NCI-H2227 (cell line): ENCODE results near the gene ATCAY.
"Not testable (repeated sequence)": the region's sequence is repeated elsewhere in the genome, so short reads cannot be mapped to it uniquely, and the experiment has no call there.

Experiments
- DNase-seq: peaks from one replicate; lab custom pipeline; 2025; ENCODE audit not compliant: unreplicated experiment; lab: John Stamatoyannopoulos, UW

The ATCAY gene

DNA sequence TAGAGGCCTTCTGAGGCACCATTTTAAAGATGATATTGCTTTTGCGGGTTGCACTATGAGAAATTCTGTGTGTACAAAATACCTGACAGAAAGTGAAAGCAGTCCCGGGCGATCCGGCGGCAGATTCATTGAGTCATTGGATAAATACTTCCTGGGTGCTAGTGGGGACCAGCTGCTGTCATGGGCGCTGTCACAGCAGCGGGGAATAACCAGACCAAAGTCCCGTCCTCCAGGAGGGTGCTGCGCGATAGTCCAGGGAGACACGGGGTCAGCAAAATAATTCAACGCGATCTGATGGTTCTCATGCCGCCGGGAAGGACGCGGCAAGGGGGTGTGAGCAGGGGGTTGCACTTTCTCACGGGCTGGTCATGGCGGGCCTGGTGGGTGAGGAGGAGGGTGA lies 25.2 kb upstream of the ATCAY start:
- DNase-seq, result no peak

DNA sequence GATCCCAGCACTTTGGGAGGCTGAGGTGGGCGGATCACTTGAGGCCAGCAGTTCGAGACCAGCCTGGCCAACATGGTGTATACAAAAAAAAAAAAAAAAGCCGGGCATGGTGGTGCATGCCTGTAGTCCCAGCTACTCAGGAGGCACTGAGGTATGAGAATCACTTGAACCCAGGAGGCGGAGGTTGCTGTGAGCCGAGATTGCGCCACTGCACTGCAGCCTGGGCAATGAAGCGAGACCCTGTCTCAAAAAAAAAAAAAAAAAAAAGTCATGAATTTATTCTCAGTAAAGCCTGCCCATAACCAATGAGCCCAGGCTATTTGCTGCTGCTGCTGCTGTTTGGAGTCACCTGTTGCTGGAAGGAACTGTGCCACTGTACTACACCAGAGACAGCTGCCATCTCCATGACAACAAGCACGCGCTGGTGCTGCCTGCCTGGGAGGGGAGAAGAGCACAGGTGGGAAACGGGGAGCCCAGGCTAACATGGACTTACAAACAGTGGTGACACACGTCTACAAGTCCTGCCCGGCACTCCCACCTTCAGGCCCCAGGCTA lies 23.0 kb upstream of the ATCAY start:
- DNase-seq, result peak; percentile 33

DNA sequence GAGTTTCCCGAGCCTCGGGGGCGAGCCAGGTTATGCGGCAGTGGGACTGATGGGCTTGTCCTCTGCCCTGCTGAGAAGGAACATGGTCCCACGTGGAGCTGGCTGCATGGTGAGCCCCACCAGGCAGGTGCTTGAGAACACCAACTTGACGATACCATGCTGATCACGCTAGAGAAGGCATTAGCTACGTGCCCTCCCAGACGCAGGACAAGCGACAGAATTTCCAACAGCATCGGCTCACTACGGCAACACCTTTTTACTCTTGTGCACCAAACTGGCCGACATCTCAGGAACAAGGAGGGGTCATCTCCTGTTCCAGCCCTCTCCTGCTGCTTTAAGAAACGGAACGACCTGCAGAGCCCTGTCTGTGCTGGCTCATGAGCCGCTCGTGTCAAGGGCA lies 20.0 kb upstream of the ATCAY start:
- DNase-seq, result no peak

DNA sequence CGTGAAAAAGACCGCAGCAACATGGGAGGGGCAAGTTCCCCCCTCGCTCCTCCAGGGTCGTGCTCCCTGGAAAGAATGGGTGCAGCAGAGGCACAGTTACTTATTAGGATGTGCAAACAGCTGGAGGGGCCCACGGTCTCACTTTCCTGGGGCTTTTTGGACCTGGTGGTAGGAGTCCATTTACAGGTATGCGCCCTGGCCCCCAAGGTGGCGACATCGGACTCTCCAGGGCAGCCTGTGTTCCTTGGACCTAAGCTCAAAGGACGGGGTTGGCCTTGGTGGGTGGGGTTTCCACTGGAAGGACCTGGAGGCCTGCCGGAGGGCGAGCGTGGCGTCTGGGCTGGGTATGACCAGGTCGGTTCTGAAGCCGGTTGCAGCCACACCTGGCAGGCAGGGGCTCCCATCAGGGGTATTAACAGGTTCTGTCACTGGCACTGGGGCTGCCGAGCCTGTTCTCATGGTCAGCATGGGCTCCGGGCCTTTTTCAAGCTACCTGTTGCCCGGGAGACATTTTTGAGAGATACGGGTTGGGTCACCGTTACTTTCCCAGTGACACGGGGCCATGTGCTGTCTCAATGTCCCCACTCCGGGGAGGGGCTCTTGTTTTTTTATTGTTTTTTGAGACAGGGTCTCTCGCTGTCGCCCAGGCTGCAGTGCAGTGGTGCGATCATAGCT lies 17.5 kb upstream of the ATCAY start:
- no peak for DNase-seq

DNA sequence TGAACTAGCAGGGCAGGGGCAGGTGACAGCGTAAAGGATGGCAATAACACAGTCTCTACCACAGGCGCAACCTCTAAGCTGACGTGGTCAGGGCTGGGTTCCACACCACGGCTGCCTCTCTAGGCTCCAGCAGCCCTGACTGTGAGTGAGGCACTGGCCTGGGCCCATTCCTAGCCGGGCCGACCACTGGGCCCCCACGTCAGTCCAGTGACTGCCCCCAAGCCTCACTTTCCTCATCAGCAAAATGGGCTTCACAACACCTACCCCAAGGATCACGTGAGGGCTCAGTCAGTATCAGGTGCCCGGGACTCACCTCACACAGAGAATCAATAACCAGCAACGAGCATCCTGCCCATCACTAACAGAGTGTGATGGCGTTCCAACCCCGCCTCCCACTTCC lies 16.8 kb upstream of the ATCAY start:
- no peak for DNase-seq

DNA sequence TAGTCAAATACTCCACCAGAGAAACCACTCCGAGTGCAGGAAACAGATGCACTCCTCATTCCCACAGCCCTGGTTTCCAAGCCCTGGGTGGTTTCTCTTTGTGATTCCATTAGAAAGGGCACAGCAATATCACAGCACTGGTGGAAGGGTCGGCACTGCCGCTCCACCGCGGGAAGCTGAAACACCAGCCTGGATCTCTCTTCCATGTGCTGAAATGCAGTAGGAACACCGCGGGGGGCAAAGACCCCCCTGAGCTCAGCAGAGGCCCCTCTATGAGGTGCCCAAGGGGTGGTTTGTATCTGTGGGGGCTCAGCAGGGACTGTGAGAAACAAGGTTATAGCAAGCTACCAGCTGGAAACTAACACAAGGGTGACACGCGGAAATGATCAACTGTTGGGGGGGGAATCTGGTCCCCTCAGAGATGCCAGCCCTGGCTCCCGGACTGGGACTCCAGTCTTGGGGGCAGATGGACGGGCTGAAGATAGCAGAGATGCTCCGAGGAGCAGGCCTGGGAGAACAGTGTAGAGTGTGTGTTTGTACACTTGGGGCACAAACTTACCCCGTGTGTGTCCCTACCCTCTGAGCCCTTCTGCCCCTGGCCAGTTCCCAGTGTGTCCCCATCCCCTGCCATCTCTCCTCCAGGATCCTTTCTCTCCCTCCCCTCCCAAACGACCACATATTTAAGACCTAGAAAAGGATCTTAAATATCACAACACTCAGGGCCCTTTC lies 13.4 kb upstream of the ATCAY start:
- DNase-seq, result no peak

DNA sequence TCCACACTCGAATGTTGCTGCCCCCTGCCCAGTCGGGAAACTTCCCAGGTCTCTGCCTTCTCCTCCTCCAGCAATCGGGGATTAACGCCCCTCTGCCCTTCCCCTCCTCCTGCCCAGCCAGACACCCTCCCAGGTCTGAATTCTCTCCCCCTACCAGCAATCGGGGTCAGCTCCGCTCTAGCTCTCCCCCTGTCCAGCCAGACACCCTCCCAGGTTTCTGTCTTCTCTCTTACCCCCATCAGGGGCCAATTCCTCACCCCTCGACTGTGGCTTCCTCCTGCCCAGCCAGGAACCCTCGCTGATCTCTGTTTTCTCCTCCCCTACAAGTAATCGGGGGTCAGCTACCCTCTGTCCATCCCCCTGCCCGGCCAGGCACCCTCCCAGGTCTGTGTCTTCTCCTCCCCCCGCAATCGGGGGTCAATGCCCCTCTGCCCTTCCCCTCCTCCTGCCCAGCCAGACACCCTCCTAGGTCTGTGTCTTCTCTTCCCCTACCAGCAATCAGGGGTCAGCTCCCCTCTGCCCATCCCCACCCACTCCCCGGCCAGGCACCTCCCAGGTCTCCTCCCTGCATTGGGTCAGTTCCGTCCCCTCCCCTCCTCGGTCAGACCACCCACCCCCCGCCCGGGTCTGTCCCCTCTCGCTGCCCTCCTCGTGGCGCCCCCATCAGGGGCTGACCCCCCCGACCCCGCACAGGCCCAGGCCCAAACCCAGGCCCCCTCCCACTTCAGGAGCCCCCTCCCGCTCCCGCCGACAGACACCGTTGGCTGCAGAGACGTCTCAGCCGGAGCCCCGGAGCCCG lies 12.3 kb upstream of the ATCAY start:
- DNase-seq, result no peak

DNA sequence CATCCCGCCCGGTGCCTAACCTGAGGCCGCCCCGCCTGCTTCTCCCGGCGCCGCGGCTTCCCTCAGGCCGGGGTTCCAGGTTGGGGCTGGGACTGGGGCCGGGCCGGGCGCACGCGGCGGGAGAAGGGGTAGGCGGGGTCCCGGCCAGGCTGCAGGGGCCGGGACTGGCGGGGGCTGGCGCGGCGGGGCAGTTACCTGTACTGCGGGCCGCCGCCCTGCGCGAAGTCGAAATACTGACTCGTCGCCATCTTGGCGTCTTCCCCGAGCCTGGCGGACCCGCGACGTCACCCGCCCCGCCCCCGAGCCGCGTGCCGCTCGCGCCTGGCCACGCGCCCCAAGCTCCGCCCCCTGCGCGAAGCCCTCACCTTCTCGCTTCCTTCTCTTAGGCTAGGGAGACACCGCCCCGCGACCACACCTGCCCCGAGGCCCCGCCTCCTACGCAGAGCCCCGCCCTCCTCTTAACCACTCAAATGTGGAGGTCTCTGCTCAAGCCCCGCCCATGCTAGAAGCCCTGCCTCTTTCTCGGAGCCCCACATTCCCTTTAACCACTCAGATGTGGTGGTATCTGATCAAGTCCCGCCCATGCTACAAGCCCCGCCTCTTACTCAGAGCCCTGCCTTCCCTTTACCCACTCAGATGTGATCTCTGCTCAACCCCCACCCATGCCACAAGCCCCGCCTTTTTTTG lies 11.6 kb upstream of the ATCAY start, which contains the start of gene ZFR2:
Gene ZFR2, minus strand, starts transcription at position 269 of the 687 bp plus-strand sequence. Its CDS starts 21 bp downstream, at position 248.
- no peak for DNase-seq

DNA sequence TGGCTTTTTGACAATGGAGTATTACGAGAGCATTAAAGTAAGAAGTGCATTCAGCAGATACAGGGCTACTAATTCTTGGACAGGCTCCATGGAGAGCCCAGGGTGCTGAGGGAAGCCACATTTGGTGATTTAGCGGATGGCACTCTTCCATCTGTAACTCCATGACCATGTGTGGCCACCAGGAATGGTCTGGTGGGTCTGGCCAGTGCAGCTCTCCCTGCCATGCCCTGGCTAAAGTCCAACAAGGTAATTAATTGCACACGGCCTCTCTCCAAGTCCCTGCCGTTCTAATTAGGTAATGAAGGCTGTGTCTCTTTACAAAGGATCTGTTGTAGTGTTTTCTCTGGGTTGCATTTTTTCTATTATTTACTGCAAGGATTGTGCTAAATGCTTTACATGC lies 7.3 kb upstream of the ATCAY start:
- no peak for DNase-seq

DNA sequence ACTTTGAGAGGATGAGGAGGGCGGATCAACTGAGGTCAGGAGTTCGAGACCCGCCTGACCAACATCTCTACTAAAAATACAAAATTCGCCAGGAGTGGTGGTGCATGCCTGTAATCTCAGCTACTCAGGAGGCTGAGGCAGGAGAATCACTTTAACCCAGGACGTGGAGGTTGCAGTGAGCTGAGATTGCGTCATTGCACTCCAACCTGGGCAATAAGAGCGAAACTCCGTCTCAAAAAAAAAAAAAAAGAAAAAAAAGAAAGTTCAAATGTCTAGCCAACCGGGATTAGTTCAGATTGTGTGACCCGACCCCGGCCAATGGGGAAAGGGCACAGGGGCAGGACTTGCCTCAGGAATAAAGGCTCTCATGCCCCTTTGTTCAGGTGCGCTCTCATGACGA lies 5.8 kb upstream of the ATCAY start:
- not testable (repeated sequence) for DNase-seq

DNA sequence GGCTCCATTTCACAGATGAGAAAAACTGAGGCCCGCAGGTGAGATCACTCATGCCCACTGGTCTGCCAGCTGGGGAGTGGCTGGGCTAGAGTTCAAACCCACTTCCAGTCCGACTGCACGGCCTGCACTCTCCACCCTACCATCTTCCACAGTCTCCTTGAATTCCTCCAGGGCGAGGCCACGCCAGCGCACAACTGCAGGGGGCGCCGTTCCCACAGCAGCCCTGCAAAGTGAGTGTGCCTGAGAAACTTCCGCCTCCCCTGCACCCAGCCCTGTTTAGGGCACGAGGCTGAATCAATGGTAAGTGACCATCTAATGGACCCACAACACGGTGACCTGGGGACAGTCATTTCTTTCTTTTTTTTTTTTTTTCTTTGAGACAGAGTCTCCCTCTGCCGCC lies 829 bp upstream of the ATCAY start:
- DNase-seq, result no peak

DNA sequence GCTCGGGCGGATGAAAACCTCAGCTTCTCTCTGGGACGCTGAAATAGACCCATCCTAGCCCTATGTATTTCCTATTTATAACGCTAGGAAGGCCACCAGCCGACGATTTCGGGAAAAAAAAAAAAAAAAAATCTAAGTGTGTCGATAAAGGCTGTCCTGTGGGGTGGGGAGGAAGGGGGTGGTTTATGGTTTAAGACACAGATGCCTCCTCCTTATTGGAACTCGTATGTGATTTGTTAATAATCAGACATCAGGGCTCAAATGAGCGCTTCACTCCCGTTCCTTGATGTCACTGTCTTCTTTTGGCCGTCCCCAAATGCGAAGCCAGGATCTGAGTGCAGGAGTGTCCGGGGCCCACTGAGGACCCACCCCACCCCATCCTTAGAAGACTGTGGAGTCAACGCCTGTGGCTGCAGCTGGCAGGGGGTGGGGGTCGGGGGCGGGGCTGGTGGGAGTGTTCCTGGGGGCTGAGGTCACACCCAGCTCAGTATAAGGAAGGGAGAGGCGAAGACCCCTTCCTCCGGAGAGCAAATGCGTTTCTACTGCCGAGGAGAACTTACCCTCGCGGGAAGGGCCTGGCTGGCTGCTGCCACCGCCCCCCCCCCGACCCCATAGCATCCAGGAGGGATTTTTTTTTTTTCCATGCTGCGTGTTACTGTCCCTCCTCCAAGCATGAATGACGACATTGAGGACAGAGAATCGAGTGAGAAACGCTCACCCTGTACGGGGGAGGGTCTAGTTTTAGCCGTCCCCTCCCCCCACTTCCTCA lies 971 bp downstream of the ATCAY start:
- DNase-seq, result peak; percentile 67

DNA sequence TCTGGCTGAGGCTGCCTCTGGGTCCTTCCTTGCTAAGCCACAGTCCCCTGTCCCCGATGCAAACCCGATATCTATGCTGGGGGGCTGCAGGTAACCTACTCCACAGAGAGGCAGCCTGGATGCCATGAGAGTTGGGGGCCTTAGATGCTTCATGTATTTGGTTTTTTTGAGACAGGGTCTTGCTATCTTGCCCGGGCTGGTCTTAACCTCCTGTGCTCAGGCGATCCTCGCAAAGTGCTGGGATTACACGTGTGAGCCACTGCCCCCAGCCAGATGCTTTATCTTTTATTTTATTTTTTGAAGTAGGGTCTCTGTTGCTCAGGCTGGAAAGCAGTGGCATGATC lies 1.5 kb downstream of the ATCAY start:
- DNase-seq, result no peak

DNA sequence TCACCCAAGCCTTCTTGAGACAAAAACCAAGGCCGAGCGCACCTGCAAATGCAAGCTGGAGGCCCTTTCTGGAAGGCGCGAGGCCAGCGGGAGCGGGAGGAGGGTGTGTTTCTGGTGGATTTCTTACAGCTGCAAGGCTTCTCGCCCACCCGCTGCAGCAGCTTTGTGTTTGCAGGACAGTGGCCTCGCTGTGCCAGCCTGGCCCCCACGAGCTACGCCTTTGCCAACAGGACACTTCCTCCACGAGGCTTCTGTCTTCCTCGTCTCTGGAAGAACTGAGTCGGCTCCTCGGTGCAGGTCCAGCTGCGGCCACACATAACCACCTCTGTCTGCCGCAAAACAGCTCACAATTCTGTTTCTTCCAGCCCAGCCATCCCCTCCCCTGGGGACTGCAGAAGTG lies 10.1 kb downstream of the ATCAY start:
- DNase-seq, result no peak

DNA sequence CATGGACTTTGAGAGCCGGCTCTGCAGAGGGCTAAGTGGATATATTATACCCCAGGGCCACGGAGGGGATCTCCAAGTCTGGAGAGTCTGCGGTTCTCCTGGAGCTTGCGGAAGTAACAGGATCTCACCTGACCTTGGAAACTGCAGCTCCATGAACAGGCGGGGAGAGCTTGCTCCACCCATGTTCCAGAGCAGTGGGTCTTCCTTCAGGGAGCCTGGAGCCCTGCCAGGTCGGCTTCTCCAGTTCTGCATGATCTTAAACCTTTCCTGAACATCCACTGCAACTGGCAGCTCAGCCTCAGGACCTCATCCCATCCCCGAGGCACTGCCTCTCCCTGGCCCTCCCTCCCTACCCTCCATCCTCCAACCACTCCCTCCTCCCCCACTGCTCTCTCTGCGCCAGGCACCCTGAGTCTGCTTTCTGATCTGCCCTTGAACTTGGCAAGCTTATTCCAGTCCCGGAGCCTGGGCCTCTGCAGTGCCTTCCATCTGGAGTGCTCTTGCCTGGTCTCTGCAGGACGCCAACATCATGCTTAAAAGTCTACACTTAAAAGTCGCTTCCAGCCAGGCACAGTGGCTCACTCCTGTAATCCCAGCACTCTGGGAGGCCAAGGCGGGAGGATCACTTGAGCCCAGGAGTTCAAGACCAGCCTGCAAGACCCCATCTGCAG lies 13.2 kb downstream of the ATCAY start:
- no peak for DNase-seq

DNA sequence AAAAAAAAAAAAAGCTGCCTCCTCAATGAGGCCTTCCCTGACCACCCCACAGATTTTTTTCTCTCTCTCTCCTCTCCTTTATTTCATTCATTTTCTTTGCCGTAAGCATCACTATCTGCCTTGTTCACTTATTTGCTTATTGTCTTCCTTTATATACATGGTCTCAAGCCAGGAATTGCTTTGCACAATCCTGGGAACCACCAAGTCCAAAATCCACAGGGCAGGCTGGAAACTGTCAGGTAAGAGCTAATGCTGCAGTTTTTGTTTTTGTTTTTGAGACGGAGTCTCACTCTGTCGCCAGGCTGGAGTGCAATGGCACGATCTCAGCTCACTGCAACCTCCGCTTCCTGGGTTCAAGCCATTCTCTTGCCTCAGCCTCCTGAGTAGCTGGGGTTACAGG lies 14.5 kb downstream of the ATCAY start:
- DNase-seq, result not testable (repeated sequence)

DNA sequence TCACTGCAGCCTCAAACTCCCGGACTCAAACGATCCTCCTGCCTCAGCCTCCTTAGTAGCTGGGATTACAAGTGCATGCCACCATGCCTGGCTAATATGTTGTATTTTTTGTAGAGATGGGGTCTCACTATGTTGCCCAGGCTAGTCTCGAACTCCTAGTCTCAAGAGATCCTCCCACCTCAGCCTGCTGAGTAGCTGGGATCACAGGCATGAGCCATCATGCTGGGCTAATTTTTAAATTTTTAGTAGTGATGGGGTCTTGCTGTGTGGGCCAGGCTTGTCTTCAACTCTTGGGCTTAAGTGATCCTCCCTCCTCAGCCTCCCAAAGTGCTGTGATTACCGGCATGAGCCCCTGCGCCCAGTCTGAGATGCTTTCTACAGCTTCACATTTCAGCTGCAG lies 15.3 kb downstream of the ATCAY start:
- DNase-seq, result no peak

DNA sequence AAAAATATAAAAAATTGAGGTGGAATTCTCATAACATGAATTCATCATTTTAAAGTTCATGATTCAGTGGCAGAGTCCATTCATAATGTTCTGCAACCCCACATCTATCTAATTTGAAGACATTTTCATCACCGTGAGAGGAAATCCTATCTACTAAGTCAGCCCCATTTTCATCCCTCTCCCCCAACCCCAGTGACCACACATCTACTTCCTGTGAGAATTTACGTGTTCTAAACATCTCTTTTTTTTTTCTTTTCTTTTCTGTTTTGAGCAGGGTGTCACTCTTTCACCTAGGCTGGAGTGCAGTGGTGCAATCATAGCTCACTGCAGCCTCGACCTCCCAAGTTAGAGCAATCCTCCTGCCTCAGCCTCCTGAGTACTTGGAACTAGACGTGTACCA lies 17.5 kb downstream of the ATCAY start:
- DNase-seq, result no peak

DNA sequence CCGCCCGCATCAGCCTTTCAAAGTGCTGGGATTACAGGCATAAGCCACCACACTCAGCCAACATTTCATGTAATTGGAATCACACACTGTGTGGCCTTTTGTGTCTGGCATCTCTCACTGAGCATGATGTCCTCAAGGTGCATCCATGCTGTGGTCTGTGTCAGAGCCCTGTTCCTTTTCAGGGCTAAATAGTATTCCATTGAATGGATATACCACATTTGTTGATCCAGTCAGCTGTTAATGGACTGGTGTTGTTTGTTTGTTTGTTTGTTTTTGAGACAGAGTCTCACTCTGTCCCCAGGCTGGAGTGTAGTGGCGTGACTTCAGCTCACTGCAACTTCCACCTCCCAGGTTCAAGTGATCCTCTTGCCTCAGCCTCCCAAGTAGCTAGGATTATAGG lies 17.9 kb downstream of the ATCAY start:
- DNase-seq, result no peak
